OCI-LY7 (cell line): Measurements from ENCODE around the gene MRPS27. TPM values are rescaled to one million over a fixed set of nuclear protein-coding genes. Genes with fewer than 3 reads are reported as not detected.

Source experiments
- Bru-seq: library from RNA; stranded (reverse); fragments of 400-500 nt; gene quantifications from one replicate; lab custom pipeline; 2021; lab: Mats Ljungman, UMichigan
- BruChase-seq, 2 experiments: library from RNA; stranded (reverse); fragments of 400-500 nt; gene quantifications; one replicate each; lab custom pipeline; 2021; lab: Mats Ljungman, UMichigan
- BruUV-seq: library from RNA; stranded (reverse); fragments of 400-500 nt; replicated peaks from 2 replicates; lab custom pipeline; 2021; lab: Mats Ljungman, UMichigan
- CTCF ChIA-PET: fragments of 300-600 bp; sonication (Branson Sonifier 250); formaldehyde crosslinking; loops from one replicate; lab custom pipeline; 2022; ENCODE audit warnings: antibody characterized with exemption; ENCODE audit not compliant: unreplicated experiment; lab: Charles Lee
- POLR2A ChIA-PET: fragments of 300-600 bp; sonication (Branson Sonifier 250); formaldehyde crosslinking; loops from one replicate; lab custom pipeline; 2022; ENCODE audit warnings: antibody characterized with exemption; lab: Charles Lee
- DNase-seq: peaks from one replicate; pipeline ENCODE4 v3.0.0-alpha.2; 2015; ENCODE audit warnings: low spot score
- H2AFZ ChIP-seq: fragments of 200-600 bp; sonication (generic), shearing (Covaris generic); 2 replicates; pipeline ENCODE4 v1.6.1; 2014; ENCODE audit warnings: mild to moderate bottlenecking, antibody characterized with exemption, low read length, moderate library complexity
- H3K27ac ChIP-seq: fragments of 200-600 bp; sonication (generic); 2 replicates; pipeline ENCODE4 v1.5.1; 2014; ENCODE audit warnings: mixed run types, low read depth, mild to moderate bottlenecking, moderate library complexity, low read length, inconsistent platforms; ENCODE audit not compliant: poor library complexity, severe bottlenecking
- H3K36me3 ChIP-seq: fragments of 200-600 bp; sonication (generic); 2 replicates; pipeline ENCODE4 v1.6.1; 2014; ENCODE audit warnings: mild to moderate bottlenecking, antibody characterized with exemption, low read length, moderate library complexity, mixed read lengths; ENCODE audit not compliant: insufficient read depth
- H3K4me1 ChIP-seq: fragments of 200-600 bp; sonication (generic); 2 replicates; pipeline ENCODE4 v1.5.1; 2014; ENCODE audit warnings: mild to moderate bottlenecking, low read length; ENCODE audit not compliant: insufficient read depth, poor library complexity, severe bottlenecking
- H3K4me2 ChIP-seq: fragments of 200-600 bp; sonication (generic); 2 replicates; pipeline ENCODE4 v1.6.1; 2014; ENCODE audit warnings: mild to moderate bottlenecking, low read length
- H3K4me3 ChIP-seq: fragments of 200-600 bp; sonication (generic); 2 replicates; pipeline ENCODE4 v1.5.1; 2014; ENCODE audit warnings: mild to moderate bottlenecking, low read depth, low read length; ENCODE audit not compliant: poor library complexity, severe bottlenecking
- H3K79me2 ChIP-seq: fragments of 200-600 bp; sonication (generic); 2 replicates; pipeline ENCODE4 v1.6.1; 2016; ENCODE audit warnings: low read depth, mild to moderate bottlenecking, low read length, moderate library complexity, mixed read lengths; ENCODE audit not compliant: insufficient read depth
- H3K9me2 ChIP-seq: fragments of 200-600 bp; sonication (generic); 2 replicates; pipeline ENCODE4 v1.6.1; 2016; ENCODE audit warnings: mild to moderate bottlenecking, low read length, mixed read lengths; ENCODE audit not compliant: insufficient read depth
- H3K9me3 ChIP-seq: fragments of 200-600 bp; sonication (generic); 2 replicates; pipeline ENCODE4 v1.6.1; 2014; ENCODE audit warnings: mild to moderate bottlenecking, mixed run types, low read length, mixed read lengths
- H4K20me1 ChIP-seq: fragments of 200-600 bp; sonication (generic); 2 replicates; pipeline ENCODE4 v1.6.1; 2014; ENCODE audit warnings: mild to moderate bottlenecking, antibody characterized with exemption, low read length, moderate library complexity, mixed read lengths; ENCODE audit not compliant: insufficient read depth
- CTCF ChIP-seq: fragments of 200-600 bp; sonication (generic); conservative IDR thresholded peaks from 2 replicates; pipeline ENCODE4 v1.5.1; 2014; ENCODE audit warnings: mild to moderate bottlenecking, antibody characterized with exemption, low read length, moderate library complexity, mixed read lengths
- EZH2phosphoT487 ChIP-seq: fragments of 200-600 bp; sonication (generic); IDR thresholded peaks from 2 replicates; pipeline ENCODE4 v1.6.1; 2018; ENCODE audit warnings: low read depth, borderline replicate concordance, mild to moderate bottlenecking, mixed run types, antibody characterized with exemption, low read length, moderate library complexity, mixed read lengths
- intact Hi-C: fragments of 100-400 bp; cut with micrococcal nuclease; formaldehyde crosslinking; loops from one replicate; pipeline ENCODE4 v1.10.0; 2022; ENCODE audit not compliant: unreplicated experiment
- long read RNA-seq: library from polyadenylated mRNA; stranded (forward); transcript quantifications from one replicate; pipeline ENCODE4 v2.0.0, GENCODE V29; 2022
- total RNA-seq, 2 experiments: library from RNA; depleted of rRNA in 1 of 2; stranded (reverse); fragments of >200 nt in 1 of 2; shearing (Covaris generic) in 1 of 2; gene quantifications; 2 replicates each; pipeline ENCODE4 v1.2.3, GENCODE V29; 2014 to 2022

The MRPS27 gene
- total RNA-seq (2014; rRNA removed; shearing (Covaris generic)) = 54.1 and 62.6 TPM in 2 replicates
- total RNA-seq (2022) = 70.9 and 74.6 TPM in 2 replicates
- percentile 93 among the genes with signal in this experiment for Bru-seq, nascent RNA
- BruChase-seq, experiment 1, labeled RNA remaining after a 6-hour chase = percentile 88 among the genes with signal in this experiment
- BruChase-seq, experiment 2, labeled RNA remaining after a 2-hour chase = percentile 84 among the genes with signal in this experiment
- long read RNA-seq, transcript MRPS27-201 (11 exons, 2,785 nt) = major isoform, 176 of 264 reads
- long read RNA-seq, transcript MRPS27-212 (4 exons, 504 nt) = minor isoform, 5 of 264 reads
- long read RNA-seq, partial matches to known transcripts = 14 of 264 reads
- long read RNA-seq, other reads (novel, unspliced or antisense) = 67 of 264 reads

- H3K27ac ChIP-seq = peak within 1 kb of the TSS; percentile 63
- peak within 1 kb of the TSS; percentile 81 for H2AFZ ChIP-seq
- H4K20me1 ChIP-seq = no peaks in the 10 kb centered on the region
- no peaks in the 10 kb centered on the region for H3K9me3 ChIP-seq
- TF ChIP-seq EZH2phosphoT487 (no peak), CTCF (peak; percentile 67)
- POLR2A ChIA-PET = interaction anchor here (0.6 to 7.8 kb wide), 7 partner anchors 15 to 531 kb away, joined by 3 to 78 read pairs (median 6); no protein-coding TSS in a partner anchor
- DNase-seq = peak; percentile 99
- intact Hi-C loops = loop anchor here (1.0 kb wide), 1 partner anchor 12 kb away; no protein-coding TSS in a partner anchor
- peak within 1 kb of the TSS; percentile 90 for H3K4me2 ChIP-seq
- H3K4me3 ChIP-seq = peak within 1 kb of the TSS; percentile 89
- H3K4me1 ChIP-seq = peaks cover 34% of the 10 kb centered on the region
- BruUV-seq = no TSS peak
- H3K79me2 ChIP-seq = peaks cover 52% of the 10 kb centered on the region
- no peaks in the 10 kb centered on the region for H3K9me2 ChIP-seq
- CTCF ChIA-PET = interaction anchor here (0.6 kb wide), 1 partner anchor 16 kb away, joined by 3 read pairs; no protein-coding TSS in a partner anchor
- peaks cover 52% of the 10 kb centered on the region for H3K36me3 ChIP-seq
Measured at GRCh38 chr5:72319976-72320752, at the start of gene MRPS27, which contains the start of gene PTCD2. Gene MRPS27, minus strand, starts transcription at chr5:72320240. Its CDS starts 19 bp downstream, at chr5:72320221. Gene PTCD2, plus strand, starts transcription at chr5:72320373. Its CDS starts 10 bp downstream, at chr5:72320383.

- H3K9me3 ChIP-seq = no peaks in the 10 kb centered on the region
- H3K4me3 ChIP-seq = no peak overlapping the region
- TF ChIP-seq CTCF = no peak
- no peak for TF ChIP-seq EZH2phosphoT487
- H4K20me1 ChIP-seq = no peaks in the 10 kb centered on the region
- H3K27ac ChIP-seq = no peak overlapping the region
- no TSS peak for BruUV-seq
- H3K36me3 ChIP-seq = no peaks in the 10 kb centered on the region
- POLR2A ChIA-PET = no interaction called here
- H3K4me1 ChIP-seq = no peaks in the 10 kb centered on the region
- no peak overlapping the region for H2AFZ ChIP-seq
- CTCF ChIA-PET = no interaction called here
- no peaks in the 10 kb centered on the region for H3K79me2 ChIP-seq
- intact Hi-C loops = loop anchor here (5.0 kb wide), 2 partner anchors 153 to 448 kb away; partner anchors contain the start of gene TNPO1
- H3K4me2 ChIP-seq = no peak overlapping the region
- no peak for DNase-seq
- H3K9me2 ChIP-seq = no peaks in the 10 kb centered on the region
Measured at GRCh38 chr5:72369711-72370110, 49.7 kb upstream of the MRPS27 start.
